Transverse colon (tissue), 4 donors: Measurements from ENCODE around the gene KCNAB2. TPM values are rescaled to one million over a fixed set of nuclear protein-coding genes. Genes with fewer than 3 reads are reported as not detected.

Experiments
- DNase-seq: peaks from one replicate; pipeline ENCODE4 v3.0.0-alpha.2; 2019
- H3K27ac ChIP-seq, 4 donors: fragments of 200-600 bp; sonication (generic); 2 replicates each; pipeline ENCODE4 v1.5.1; 2016 to 2018; ENCODE audit warnings: inconsistent platforms in 4 of 4
- H3K27me3 ChIP-seq: fragments of 200-600 bp; sonication (generic); 2 replicates; pipeline ENCODE4 v1.5.1; 2017; ENCODE audit warnings: inconsistent platforms
- H3K36me3 ChIP-seq, 4 donors: fragments of 200-600 bp; sonication (generic); 2 replicates each; pipeline ENCODE4 v1.5.1; 2017 to 2019; ENCODE audit warnings: inconsistent platforms in 4 of 4
- H3K4me1 ChIP-seq, 4 donors: fragments of 200-600 bp; sonication (generic); 2 replicates each; pipeline ENCODE4 v1.5.1; 2017 to 2020; ENCODE audit warnings: inconsistent platforms in 4 of 4
- H3K4me3 ChIP-seq, 4 donors: fragments of 200-600 bp; sonication (generic); 1 replicate in 1 of 4; 2 replicates in 3 of 4; pipeline versions ENCODE4 v1.5.1 to v1.6.1; 2017 to 2019; ENCODE audit warnings: inconsistent platforms in 4 of 4
- H3K9me3 ChIP-seq, 2 donors: fragments of 200-600 bp; sonication (generic); 2 replicates each; pipeline ENCODE4 v1.5.1; 2017 to 2019; ENCODE audit warnings: inconsistent platforms in 2 of 2
- EP300 ChIP-seq: sonication (generic); formaldehyde crosslinking; IDR thresholded peaks from one replicate; pipeline ENCODE4 v1.6.1; 2017; ENCODE audit warnings: antibody characterized with exemption, low read depth
- POLR2A ChIP-seq: fragments of 450-650 bp; IDR thresholded peaks from one replicate; pipeline ENCODE4 v1.6.1; 2016; ENCODE audit warnings: antibody characterized with exemption, mild to moderate bottlenecking, moderate library complexity
- POLR2AphosphoS5 ChIP-seq, 3 donors: sonication (generic); formaldehyde crosslinking; IDR thresholded peaks; one replicate each; pipeline ENCODE4 v1.6.1; 2016; ENCODE audit warnings: antibody characterized with exemption in 3 of 3
- WGBS, 2 donors: methylation state at CpG; one replicate each; pipeline ENCODE4 v1.1.5; 2018; ENCODE audit warnings: low coverage in 1 of 2; 5-methylcytosine and 5-hydroxymethylcytosine counted together
- in situ Hi-C, 4 donors: fragments of 200-750 bp; cut with MboI; loops; one replicate each; pipeline versions ENCODE4 v1.15.0 to v1.15.1; 2017; ENCODE audit warnings: low sequenced_read_pairs in 3 of 4, low pct_ligation_motif_present in 1 of 4, low pct_unique_long_range_greater_than_20kb in 1 of 4
- intact Hi-C: fragments of 100-400 bp; cut with DNase I; formaldehyde crosslinking; loops from one replicate; pipeline ENCODE4 v1.15.1; 2023; ENCODE audit warnings: low total_unique reads
- total RNA-seq, 4 donors: library from RNA; depleted of rRNA; stranded (reverse); fragments of >200 nt; gene quantifications; one replicate each; pipeline ENCODE4 v1.1.0, GENCODE V29; 2016
- TF ChIP-seq, protein P1 (sequence below), 5 experiments: fragments of 200-600 bp in 3 of 5; fragments of 450-650 bp in 2 of 5; sonication (generic) in 3 of 5; IDR thresholded peaks; 1 replicate in 2 of 5; 2 replicates in 3 of 5; pipeline ENCODE4 v1.5.1; 2016 to 2017; ENCODE audit warnings: antibody characterized with exemption in 5 of 5, inconsistent platforms in 3 of 5, mild to moderate bottlenecking in 2 of 5, moderate library complexity in 1 of 5

Gene KCNAB2
- total RNA-seq, result 10 to 100 TPM in 1 of 4 donors, 1 to 10 TPM in 2, under 1 TPM in 1; 1.00 to 25.4 (median 7.9) TPM

DNA sequence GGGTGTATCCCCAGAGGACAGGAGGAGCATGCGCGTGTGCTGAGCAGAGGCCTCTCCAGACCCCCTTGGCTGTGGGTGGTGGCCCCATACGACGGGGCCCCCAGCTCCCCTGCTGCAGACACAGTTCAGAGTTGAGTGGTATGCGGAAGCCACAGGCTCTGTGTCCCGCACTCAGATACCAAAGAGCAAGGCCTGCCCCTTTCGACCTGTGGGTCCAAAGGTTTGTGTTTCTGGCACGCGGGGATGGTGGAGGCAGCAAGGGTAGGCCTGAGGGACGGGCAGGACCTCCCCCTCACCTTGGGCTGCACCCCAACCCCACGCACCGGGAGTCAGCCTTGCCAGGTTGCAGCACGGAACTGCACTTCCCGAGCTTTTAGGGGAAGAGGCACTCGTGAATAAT, at the start of gene KCNAB2:
Gene KCNAB2, plus strand, starts transcription at position 328 of the 400 bp plus-strand sequence. CDS start 5,649 bp downstream, outside the sequence.
- 71% methylated on average over 13 of the region's 15 CpGs; no CpG with 5 or more reads in 1 of the 2 donors for WGBS, 2 donors
- H3K27me3 ChIP-seq, result no peaks in the 10 kb centered on the region
- H3K27ac ChIP-seq, result no peak within 1 kb of the TSS
- H3K4me1 ChIP-seq, result no peaks in the 10 kb centered on the region
- intact Hi-C loops (no loop called here), in situ Hi-C loops (loop anchor here in 2 of 4 donors (25.0 kb wide), 1 partner anchor 292 kb away; no protein-coding TSS in a partner anchor)
- TF ChIP-seq, protein P1, sequence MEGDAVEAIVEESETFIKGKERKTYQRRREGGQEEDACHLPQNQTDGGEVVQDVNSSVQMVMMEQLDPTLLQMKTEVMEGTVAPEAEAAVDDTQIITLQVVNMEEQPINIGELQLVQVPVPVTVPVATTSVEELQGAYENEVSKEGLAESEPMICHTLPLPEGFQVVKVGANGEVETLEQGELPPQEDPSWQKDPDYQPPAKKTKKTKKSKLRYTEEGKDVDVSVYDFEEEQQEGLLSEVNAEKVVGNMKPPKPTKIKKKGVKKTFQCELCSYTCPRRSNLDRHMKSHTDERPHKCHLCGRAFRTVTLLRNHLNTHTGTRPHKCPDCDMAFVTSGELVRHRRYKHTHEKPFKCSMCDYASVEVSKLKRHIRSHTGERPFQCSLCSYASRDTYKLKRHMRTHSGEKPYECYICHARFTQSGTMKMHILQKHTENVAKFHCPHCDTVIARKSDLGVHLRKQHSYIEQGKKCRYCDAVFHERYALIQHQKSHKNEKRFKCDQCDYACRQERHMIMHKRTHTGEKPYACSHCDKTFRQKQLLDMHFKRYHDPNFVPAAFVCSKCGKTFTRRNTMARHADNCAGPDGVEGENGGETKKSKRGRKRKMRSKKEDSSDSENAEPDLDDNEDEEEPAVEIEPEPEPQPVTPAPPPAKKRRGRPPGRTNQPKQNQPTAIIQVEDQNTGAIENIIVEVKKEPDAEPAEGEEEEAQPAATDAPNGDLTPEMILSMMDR (IDR thresholded peaks at IDR 0.05), result no peak
- no peak for TF ChIP-seq EP300
- no peak for TF ChIP-seq POLR2AphosphoS5 (IDR thresholded peaks at IDR 0.05)
- no peak for TF ChIP-seq POLR2A
- no peaks in the 10 kb centered on the region for H3K9me3 ChIP-seq
- H3K36me3 ChIP-seq, result no peaks in the 10 kb centered on the region
- H3K4me3 ChIP-seq, result no peak within 1 kb of the TSS
- no peak for DNase-seq

DNA sequence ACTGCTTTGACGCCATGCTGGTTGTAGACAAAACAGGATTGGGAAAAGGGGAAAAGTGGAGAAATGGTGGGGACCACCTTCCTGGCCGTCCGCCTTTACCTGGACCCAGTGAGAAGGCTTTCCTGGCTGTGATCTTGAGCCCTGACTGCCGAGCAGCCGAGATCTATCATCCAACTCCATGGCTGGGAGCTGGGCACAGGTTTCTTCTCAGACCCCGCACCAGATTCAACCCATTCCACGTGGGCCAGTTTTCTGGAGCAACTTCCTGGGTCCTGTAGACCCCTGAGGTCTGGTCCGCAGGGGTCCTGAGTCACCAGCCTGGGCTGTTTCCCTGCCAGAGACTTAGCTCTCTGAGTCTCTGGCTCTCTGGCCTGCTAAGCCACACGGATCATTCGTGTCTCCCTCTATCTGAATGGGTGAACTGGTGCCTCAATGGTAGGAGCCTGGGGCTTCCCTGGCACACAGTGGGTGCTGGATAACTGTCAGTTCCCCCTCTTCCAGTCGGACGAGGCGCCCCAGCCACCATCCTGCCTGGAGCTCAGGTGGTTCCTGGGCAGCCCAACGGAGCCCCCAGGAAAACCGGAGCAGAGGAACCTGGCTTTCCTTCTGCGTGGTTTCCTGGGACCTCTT, 48.9 kb upstream of the KCNAB2 start:
- no peak for DNase-seq
- WGBS, 2 donors, result 91% methylated on average over 15 of the region's 16 CpGs; no CpG with 5 or more reads in 1 of the 2 donors
- H3K4me3 ChIP-seq, result no peak overlapping the region
- H3K36me3 ChIP-seq, result no peaks in the 10 kb centered on the region
- intact Hi-C loops, result no loop called here
- TF ChIP-seq POLR2A (no peak), EP300 (no peak), POLR2AphosphoS5 (IDR thresholded peaks at IDR 0.05) (no peak)
- TF ChIP-seq, protein P1 (IDR thresholded peaks at IDR 0.05), result no peak
- no peak overlapping the region for H3K27ac ChIP-seq
- H3K4me1 ChIP-seq, result peaks cover 7 to 11% (median 10%) of the 10 kb centered on the region in 4 donors
- no peaks in the 10 kb centered on the region for H3K9me3 ChIP-seq
- in situ Hi-C loops, result no loop called here
- peaks cover 13% of the 10 kb centered on the region for H3K27me3 ChIP-seq

DNA sequence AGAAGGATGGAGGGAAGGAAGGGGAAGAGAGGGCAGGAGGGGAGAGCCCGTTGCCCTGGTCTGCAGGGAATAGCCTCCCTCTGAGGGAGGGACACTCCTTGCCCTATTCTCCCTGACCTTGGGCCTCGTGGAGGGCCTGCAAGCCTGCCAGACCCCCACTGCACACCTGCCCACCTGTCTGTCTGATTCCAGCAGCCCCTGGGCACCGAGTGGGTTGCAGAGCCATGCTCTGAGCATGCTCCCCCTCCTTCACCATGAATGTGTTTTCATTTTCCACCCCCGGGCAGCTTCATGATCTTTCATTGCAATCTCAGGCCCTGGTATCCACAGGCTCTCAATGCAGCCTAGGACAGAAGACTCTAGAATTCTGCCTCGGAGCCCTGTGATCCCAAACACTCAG, 48.4 kb upstream of the KCNAB2 start:
- TF ChIP-seq POLR2AphosphoS5 (IDR thresholded peaks at IDR 0.05) (no peak), EP300 (no peak), POLR2A (no peak)
- TF ChIP-seq, protein P1 (IDR thresholded peaks at IDR 0.05), result no peak
- Histone ChIP-seq H3K4me3 (no peak overlapping the region), H3K4me1 (peaks cover 7 to 11% (median 10%) of the 10 kb centered on the region in 4 donors), H3K36me3 (no peaks in the 10 kb centered on the region), H3K27me3 (peaks cover 13% of the 10 kb centered on the region), H3K27ac (no peak overlapping the region), H3K9me3 (no peaks in the 10 kb centered on the region)
- no peak for DNase-seq
- intact Hi-C loops (no loop called here), in situ Hi-C loops (no loop called here)
- WGBS, 2 donors, result 67% methylated on average over 5 of the region's 5 CpGs; no CpG with 5 or more reads in 1 of the 2 donors

DNA sequence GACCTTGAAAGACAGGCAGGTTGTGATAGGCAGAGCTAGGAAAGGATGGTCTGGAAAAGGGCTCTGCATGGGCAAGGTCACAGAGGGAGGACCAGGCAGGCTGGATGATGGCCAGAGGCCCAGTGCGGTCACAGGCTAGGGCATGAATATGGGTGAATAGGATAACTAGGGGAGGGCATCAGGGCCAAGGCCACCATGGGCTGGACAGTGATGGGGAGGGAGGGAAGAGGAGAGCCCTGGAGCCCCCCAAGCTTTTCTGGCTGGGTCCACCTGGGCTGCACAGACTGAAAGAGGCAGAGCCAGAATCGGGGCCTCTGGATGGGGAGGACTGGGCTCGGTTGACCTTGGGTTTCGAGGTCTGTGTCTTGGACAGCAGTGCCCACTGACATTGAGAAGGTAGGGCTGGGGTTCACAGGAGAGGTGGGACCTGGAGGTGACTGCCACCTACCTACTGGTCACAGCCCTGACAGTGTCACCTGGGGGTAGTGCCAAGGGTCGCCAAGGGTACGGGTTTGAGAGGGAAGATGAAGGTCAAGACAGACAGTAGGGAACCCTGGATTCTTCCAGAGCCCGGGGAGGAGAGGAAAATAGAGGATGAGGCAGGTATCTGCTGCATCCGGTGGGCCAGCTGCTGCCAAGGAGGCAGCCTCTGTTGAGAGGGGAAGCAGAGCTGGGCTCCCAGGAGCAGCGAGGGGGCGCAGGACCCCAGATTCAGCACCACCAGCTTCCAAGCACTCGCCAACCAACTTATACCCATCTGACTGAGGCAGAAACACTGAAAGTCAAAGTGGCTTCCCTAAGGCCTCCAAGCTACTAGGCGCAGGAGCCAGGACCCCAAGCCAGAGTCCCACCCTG, 47.4 kb upstream of the KCNAB2 start:
- DNase-seq, result no peak

More for the DNA sequence above, 47.4 kb upstream of the KCNAB2 start:
- Histone ChIP-seq H3K4me1 (peaks cover 4 to 5% (median 4%) of the 10 kb centered on the region in 4 donors), H3K36me3 (no peaks in the 10 kb centered on the region), H3K27me3 (peaks cover 13% of the 10 kb centered on the region), H3K9me3 (no peaks in the 10 kb centered on the region), H3K27ac (no peak overlapping the region), H3K4me3 (no peak overlapping the region)
- intact Hi-C loops (no loop called here), in situ Hi-C loops (no loop called here)
- 95 to 100% methylated on average over 1 to 12 of the region's 12 CpGs for WGBS, 2 donors
- TF ChIP-seq EP300 (no peak), POLR2A (no peak), POLR2AphosphoS5 (IDR thresholded peaks at IDR 0.05) (no peak)
- TF ChIP-seq, protein P1 (IDR thresholded peaks at IDR 0.05), result no peak
